Psoas muscle (tissue), 8 donors: ENCODE results near the gene PALD1. TPM values are rescaled to one million over a fixed set of nuclear protein-coding genes. Genes with fewer than 3 reads are reported as not detected.

Source experiments
- ATAC-seq, 4 donors: fragments of 200-7000 bp; cut with Tn5 transposase; one replicate each; pipeline ENCODE4 v1.9.1; 2020; ENCODE audit warnings: moderate library complexity in 3 of 4, mild to moderate bottlenecking in 2 of 4
- DNase-seq, 2 donors: peaks; one replicate each; pipeline ENCODE4 v3.0.0-alpha.2; 2020
- H3K27ac ChIP-seq: fragments of 200-600 bp; one replicate; pipeline ENCODE4 v1.8.0; 2022
- H3K27me3 ChIP-seq, 3 donors: fragments of 200-600 bp in 1 of 3; one replicate each; pipeline versions ENCODE4 v1.6.1 to v1.8.0; 2013 to 2022; ENCODE audit warnings: low read length in 2 of 3, mild to moderate bottlenecking in 2 of 3, moderate library complexity in 1 of 3; ENCODE audit not compliant: insufficient read depth in 3 of 3
- H3K36me3 ChIP-seq, 2 donors: fragments of 200-600 bp in 1 of 2; one replicate each; pipeline versions ENCODE4 v1.6.1 to v1.8.0; 2013 to 2022; ENCODE audit warnings: low read depth in 1 of 2, mild to moderate bottlenecking in 1 of 2, moderate library complexity in 1 of 2; ENCODE audit not compliant: insufficient read depth in 1 of 2
- H3K4me1 ChIP-seq: fragments of 200-600 bp; one replicate; pipeline ENCODE4 v1.8.0; 2022
- H3K4me3 ChIP-seq: fragments of 200-600 bp; one replicate; pipeline ENCODE4 v1.8.0; 2022; ENCODE audit warnings: mild to moderate bottlenecking
- H3K9me3 ChIP-seq: fragments of 200-600 bp; one replicate; pipeline ENCODE4 v1.8.0; 2022
- CTCF ChIP-seq: fragments of 200-600 bp; IDR thresholded peaks from one replicate; pipeline ENCODE4 v1.8.0; 2022; ENCODE audit warnings: antibody characterized with exemption
- WGBS, 3 donors: extraction: QIAGEN DNeasy Blood & Tissue Kit; methylation state at CpG; one replicate each; pipeline versions ENCODE4 v1.1.6 to v1.1.7; 2013; 5-methylcytosine and 5-hydroxymethylcytosine counted together
- intact Hi-C, 2 donors: fragments of 100-400 bp; cut with DNase I; formaldehyde crosslinking; loops; one replicate each; pipeline versions ENCODE4 v1.11.0 to v1.14.2; 2022
- polyA plus RNA-seq, 3 donors: library from polyadenylated mRNA; stranded (reverse); fragments of 200-250 nt; gene quantifications; one replicate each; pipeline ENCODE4 v1.2.3, GENCODE V29; 2013
- total RNA-seq, 4 donors: library from RNA; stranded (reverse); fragmentation: NEBNext Ultra II Directional in 2 of 4; extraction: Animal tissue kit (Norgen Biotek cat#: 25700) in 2 of 4; gene quantifications; one replicate each; pipeline versions ENCODE4 v1.2.1 to v1.2.4, GENCODE V29; 2021 to 2023
- donor health status: healthy with polysubstance abuse.
- donor health status: DM: no; HTN: no; CAD: no; lungs with moderate emphysema.
- donor health status: Bipolar disorder and iron deficiency.
- donor health status: healthy.
- donor health status: DM: yes; HTN: yes; CAD: no.
- donor health status: DM: no; HTN: no; CAD: no.
- donor health status: DM: no; HTN: no; CAD: no.
- donor health status: DM: yes; HTN: yes; CAD: no.

Gene PALD1
- total and polyA plus RNA-seq, 7 donors = 1.0 to 4.0 (median 2.8) TPM

GRCh38 chr10:70596110-70596798, 117.7 kb downstream of the PALD1 start:
- H3K4me1 ChIP-seq = no peaks in the 10 kb centered on the region
- no peaks in the 10 kb centered on the region for H3K27me3 ChIP-seq
- TF ChIP-seq CTCF = no peak
- no peaks in the 10 kb centered on the region for H3K36me3 ChIP-seq
- no peaks in the 10 kb centered on the region for H3K9me3 ChIP-seq
- DNase-seq = no peak
- H3K4me3 ChIP-seq = no peak overlapping the region
- ATAC-seq = no peak
- intact Hi-C loops = no loop called here
- 61 to 71% (median 66%) methylated on average over 14 of the region's 14 CpGs for WGBS, 3 donors
- H3K27ac ChIP-seq = no peak overlapping the region

GRCh38 chr10:70596860-70597809, 118.6 kb downstream of the PALD1 start:
- 59 to 70% (median 63%) methylated on average over 8 of the region's 8 CpGs for WGBS, 3 donors
- intact Hi-C loops = no loop called here
- Histone ChIP-seq H3K27ac (no peak overlapping the region), H3K4me1 (no peaks in the 10 kb centered on the region), H3K4me3 (no peak overlapping the region), H3K27me3 (no peaks in the 10 kb centered on the region), H3K36me3 (no peaks in the 10 kb centered on the region), H3K9me3 (no peaks in the 10 kb centered on the region)
- ATAC-seq (no peak), DNase-seq (no peak)
- TF ChIP-seq CTCF = no peak

GRCh38 chr10:70597856-70598815, 119.6 kb downstream of the PALD1 start:
- intact Hi-C loops = no loop called here
- no peaks in the 10 kb centered on the region for H3K9me3 ChIP-seq
- H3K4me1 ChIP-seq = no peaks in the 10 kb centered on the region
- no peak overlapping the region for H3K4me3 ChIP-seq
- 79 to 84% (median 80%) methylated on average over 34 of the region's 34 CpGs for WGBS, 3 donors
- no peak overlapping the region for H3K27ac ChIP-seq
- ATAC-seq = no peak
- no peak for TF ChIP-seq CTCF
- H3K36me3 ChIP-seq = no peaks in the 10 kb centered on the region
- H3K27me3 ChIP-seq = no peaks in the 10 kb centered on the region
- no peak for DNase-seq

- DNase-seq (no peak), ATAC-seq (no peak)
- no peak for TF ChIP-seq CTCF
- H3K4me3 ChIP-seq = no peak overlapping the region
- H3K36me3 ChIP-seq = no peaks in the 10 kb centered on the region
- intact Hi-C loops = no loop called here
- H3K4me1 ChIP-seq = no peaks in the 10 kb centered on the region
- H3K9me3 ChIP-seq = no peaks in the 10 kb centered on the region
- 92 to 96% (median 96%) methylated on average over 16 of the region's 16 CpGs for whole genome bisulfite sequencing, 3 donors
- no peaks in the 10 kb centered on the region for H3K27me3 ChIP-seq
- H3K27ac ChIP-seq = no peak overlapping the region
Observed at GRCh38 chr10:70598857-70599295, 120.3 kb downstream of the PALD1 start.
